Ishikawa (cell line): ENCODE data around the gene CYTH4.
A peak's percentile ranks its signal among the peaks of the same experiment; 100 is the strongest.

Experiments used
- CEBPB ChIP-seq: IDR thresholded peaks from 2 replicates; pipeline ENCODE4 v1.6.1; 2012
- CREB1 ChIP-seq: IDR thresholded peaks from 2 replicates; pipeline ENCODE4 v1.6.1; 2012; ENCODE audit warnings: low read depth
- EGR1 ChIP-seq: IDR thresholded peaks from 2 replicates; pipeline ENCODE4 v1.6.1; 2012
- EP300 ChIP-seq: IDR thresholded peaks from 2 replicates; pipeline ENCODE4 v1.6.1; 2012; ENCODE audit warnings: borderline replicate concordance
- FOXM1 ChIP-seq: IDR thresholded peaks from 2 replicates; pipeline ENCODE4 v1.6.1; 2012; ENCODE audit warnings: low read depth, borderline replicate concordance
- MAX ChIP-seq: IDR thresholded peaks from 2 replicates; pipeline ENCODE4 v1.6.1; 2012
- NFIC ChIP-seq: IDR thresholded peaks from 2 replicates; pipeline ENCODE4 v1.6.1; 2012
- RAD21 ChIP-seq: IDR thresholded peaks from 2 replicates; pipeline ENCODE4 v1.6.1; 2012; ENCODE audit warnings: low read depth
- REST ChIP-seq: IDR thresholded peaks from 2 replicates; pipeline ENCODE4 v1.6.1; 2012; ENCODE audit warnings: low read depth, mild to moderate bottlenecking
- TAF1 ChIP-seq: IDR thresholded peaks from 2 replicates; pipeline ENCODE4 v1.6.1; 2012; ENCODE audit warnings: low read depth, mild to moderate bottlenecking
- TCF12 ChIP-seq: IDR thresholded peaks from 2 replicates; pipeline ENCODE4 v1.6.1; 2012; ENCODE audit warnings: low read depth
- TEAD4 ChIP-seq: IDR thresholded peaks from 2 replicates; pipeline ENCODE4 v1.6.1; 2012
- USF1 ChIP-seq: IDR thresholded peaks from 2 replicates; pipeline ENCODE4 v1.6.1; 2012
- YY1 ChIP-seq: IDR thresholded peaks from 2 replicates; pipeline ENCODE4 v1.6.1; 2012; ENCODE audit warnings: low read depth
- ZBTB7A ChIP-seq: IDR thresholded peaks from 2 replicates; pipeline ENCODE4 v1.6.1; 2012; ENCODE audit warnings: low read depth

Gene CYTH4

GRCh38 chr22:37336579-37336978 is 54.3 kb downstream of the CYTH4 start:
- TF ChIP-seq YY1 (no peak), EP300 (no peak), TCF12 (no peak), ZBTB7A (no peak), RAD21 (no peak), NFIC (no peak), CREB1 (no peak), FOXM1 (no peak), TAF1 (no peak), EGR1 (no peak), USF1 (no peak), CEBPB (no peak), TEAD4 (no peak), REST (no peak), MAX (no peak)

- no peak for TF ChIP-seq RAD21
- TF ChIP-seq CEBPB, result no peak
- no peak for TF ChIP-seq FOXM1
- no peak for TF ChIP-seq USF1
- no peak for TF ChIP-seq TEAD4
- no peak for TF ChIP-seq TAF1
- no peak for TF ChIP-seq YY1
- no peak for TF ChIP-seq ZBTB7A
- TF ChIP-seq EGR1, result no peak
- TF ChIP-seq EP300, result no peak
- TF ChIP-seq CREB1, result no peak
- no peak for TF ChIP-seq MAX
These were observed 55.1 kb downstream of the CYTH4 start for GRCh38 chr22:37337204-37337943.

GRCh38 chr22:37338539-37339246 is 56.4 kb downstream of the CYTH4 start:
- TF ChIP-seq EP300 (no peak), MAX (no peak), YY1 (no peak), CEBPB (no peak)

GRCh38 chr22:37340331-37341262 is 58.3 kb downstream of the CYTH4 start:
- TF ChIP-seq RAD21 (no peak), EGR1 (peak; percentile 62), FOXM1 (no peak), USF1 (peak; percentile 56; the same call in 1 of the 2 replicates), TEAD4 (peak; percentile 36; the same call in 1 of the 2 replicates), CEBPB (no peak), CREB1 (no peak), MAX (peak; percentile 85), TCF12 (0 out of 2 replicates have a peak, but pooled peaks have one; percentile 74), EP300 (no peak; the same call in 1 of the 2 replicates), YY1 (no peak), TAF1 (no peak), NFIC (peak; percentile 56; the same call in 1 of the 2 replicates), REST (no peak), ZBTB7A (no peak)
